Ramos (cell line): ENCODE measurements around the gene IKBKG.

Experiments
- in situ Hi-C: fragments of 300-500 bp; cut with MboI; formaldehyde crosslinking; loops from one replicate; pipeline ENCODE4 v1.14.3; 2022; ENCODE audit warnings: low sequenced_read_pairs; ENCODE audit not compliant: unreplicated experiment

The IKBKG gene

GRCh38 chrX:154525606-154526490 lies 21.6 kb upstream of the IKBKG start:
- in situ Hi-C loops: loop anchor here (25.0 kb wide), 2 partner anchors 114 to 789 kb away; partner anchors contain the start of genes DNASE1L1 and TAFAZZIN

DNA sequence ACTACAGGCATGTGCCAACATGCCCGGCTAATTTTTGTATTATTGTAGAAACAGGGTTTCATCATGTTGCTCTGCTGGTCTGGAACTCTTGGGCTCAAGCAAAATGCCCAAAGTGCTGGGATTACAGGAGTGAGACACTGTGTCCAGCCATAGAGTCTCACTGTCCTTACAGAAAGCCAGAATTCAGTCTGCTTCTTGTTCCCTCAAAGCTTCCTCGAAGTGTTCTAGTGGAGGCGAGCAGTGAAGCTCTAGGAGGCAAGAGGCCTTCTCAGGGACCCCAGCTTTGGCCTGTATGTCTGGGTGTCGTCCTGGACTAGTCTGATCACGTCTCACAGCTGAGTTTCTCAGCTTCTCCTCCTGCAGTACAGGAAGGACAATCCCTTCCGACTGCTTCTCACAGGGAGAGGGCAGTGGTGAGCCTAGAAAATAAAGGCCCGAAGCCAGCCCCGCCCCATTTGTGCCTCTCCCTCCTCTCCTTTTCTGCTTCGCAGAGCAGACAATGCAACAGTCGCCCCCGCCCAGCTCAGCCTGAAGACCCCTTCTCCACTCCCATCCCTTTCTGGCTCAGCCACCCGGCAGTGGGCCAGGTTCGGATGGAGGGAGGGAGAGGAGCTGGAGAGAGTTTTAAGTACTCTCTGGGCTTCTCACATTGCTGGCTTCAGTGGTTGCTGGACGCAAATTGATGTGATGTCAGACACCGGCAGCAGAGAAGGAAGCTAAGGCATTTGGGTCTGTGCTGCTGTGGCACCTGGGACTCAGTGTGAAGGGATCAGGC lies 20.3 kb upstream of the IKBKG start:
- in situ Hi-C loops: loop anchor here (25.0 kb wide), 2 partner anchors 115 to 790 kb away; partner anchors contain the start of genes DNASE1L1 and TAFAZZIN

GRCh38 chrX:154529206-154529612 lies 18.2 kb upstream of the IKBKG start:
- in situ Hi-C loops: loop anchor here (25.0 kb wide), 2 partner anchors 117 to 792 kb away; partner anchors contain the start of genes DNASE1L1 and TAFAZZIN

DNA sequence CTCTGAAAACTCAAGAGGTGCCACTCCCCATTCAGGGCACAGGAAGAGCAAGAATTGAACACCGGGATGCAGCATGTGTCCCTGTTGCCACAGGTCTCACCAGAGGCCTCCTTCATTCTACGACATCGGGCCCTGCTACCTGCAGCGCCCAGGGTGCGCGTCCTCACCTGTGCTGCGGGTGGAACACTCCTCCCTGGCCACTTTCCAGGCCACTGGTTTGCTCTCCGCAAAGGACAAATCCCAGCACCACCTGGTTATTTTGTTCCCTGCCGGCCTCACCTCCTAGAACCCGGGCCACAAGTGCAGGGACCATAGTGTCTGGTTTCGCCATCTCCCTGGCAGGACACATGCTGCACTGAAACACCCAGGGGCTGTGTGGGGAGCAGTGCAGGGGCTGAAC lies 17.1 kb upstream of the IKBKG start:
- in situ Hi-C loops: loop anchor here (25.0 kb wide), 2 partner anchors 118 to 793 kb away; partner anchors contain the start of genes DNASE1L1 and TAFAZZIN

- in situ Hi-C loops: loop anchor here (25.0 kb wide), 2 partner anchors 119 to 794 kb away; partner anchors contain the start of genes DNASE1L1 and TAFAZZIN
These were observed 15.8 kb upstream of the IKBKG start for GRCh38 chrX:154531626-154532025.

GRCh38 chrX:154532690-154533089 lies 14.7 kb upstream of the IKBKG start:
- in situ Hi-C loops: loop anchor here (25.0 kb wide), 2 partner anchors 120 to 795 kb away; partner anchors contain the start of genes DNASE1L1 and TAFAZZIN

- in situ Hi-C loops: loop anchor here (25.0 kb wide), 2 partner anchors 122 to 797 kb away; partner anchors contain the start of genes DNASE1L1 and TAFAZZIN
These were observed 12.7 kb upstream of the IKBKG start for GRCh38 chrX:154534526-154535322.

- in situ Hi-C loops: loop anchor here (25.0 kb wide), 2 partner anchors 124 to 799 kb away; partner anchors contain the start of genes DNASE1L1 and TAFAZZIN
These were observed 11.5 kb upstream of the IKBKG start for GRCh38 chrX:154535892-154536291.

- in situ Hi-C loops: loop anchor here (25.0 kb wide), 2 partner anchors 127 to 802 kb away; partner anchors contain the start of genes DNASE1L1 and TAFAZZIN
These were observed 8.3 kb upstream of the IKBKG start for GRCh38 chrX:154539077-154539476.

- in situ Hi-C loops: loop anchor here (25.0 kb wide), 2 partner anchors 128 to 803 kb away; partner anchors contain the start of genes DNASE1L1 and TAFAZZIN
These were observed 7.1 kb upstream of the IKBKG start for GRCh38 chrX:154540365-154540764.

DNA sequence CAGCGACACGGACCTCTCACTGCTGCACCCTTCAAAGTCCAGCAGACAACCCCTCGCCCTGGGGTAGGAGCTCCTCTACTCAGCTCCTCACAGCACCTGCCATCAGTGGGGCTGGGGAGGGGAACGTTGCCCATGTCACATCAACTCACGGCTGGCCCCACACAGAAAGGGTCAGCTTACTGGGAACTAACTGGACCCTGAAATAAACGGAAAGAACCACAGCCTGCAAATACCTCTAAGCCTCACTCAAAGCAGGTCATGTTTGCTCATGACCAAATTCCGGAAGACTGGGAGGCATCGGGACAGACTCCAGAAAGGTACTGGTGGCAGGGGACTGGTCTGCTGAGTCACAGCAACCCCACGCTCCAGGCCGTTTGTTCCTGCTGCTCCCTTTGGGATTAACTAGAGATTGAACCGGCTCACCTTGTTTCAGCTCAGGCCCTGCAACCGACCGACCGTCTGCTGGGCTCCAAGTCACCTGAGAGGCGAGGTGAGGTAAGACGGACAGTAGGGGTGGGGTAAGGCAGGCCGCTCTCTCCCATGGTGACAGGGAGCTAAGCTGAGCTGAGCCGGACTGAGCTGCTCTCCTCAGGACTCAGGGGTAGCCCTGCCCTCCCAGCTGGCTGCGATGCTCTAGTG lies 6.4 kb upstream of the IKBKG start:
- in situ Hi-C loops: loop anchor here (25.0 kb wide), 2 partner anchors 129 to 804 kb away; partner anchors contain the start of genes DNASE1L1 and TAFAZZIN

DNA sequence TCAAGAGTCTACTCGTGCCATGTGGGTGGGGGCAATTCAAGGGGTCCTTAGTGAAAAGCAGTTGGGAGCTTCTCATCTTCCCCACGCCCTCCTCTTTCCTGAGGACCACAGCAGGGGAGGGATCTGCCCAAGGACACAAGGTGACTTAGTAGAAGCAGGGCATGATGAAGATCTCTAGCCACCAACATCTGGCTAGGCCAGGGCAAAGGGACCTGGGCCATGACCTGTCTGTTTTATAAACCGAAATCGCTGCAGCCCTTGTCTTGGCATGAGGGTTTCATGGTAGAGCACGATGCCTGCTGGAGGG lies 5.9 kb upstream of the IKBKG start:
- in situ Hi-C loops: loop anchor here (25.0 kb wide), 2 partner anchors 129 to 804 kb away; partner anchors contain the start of genes DNASE1L1 and TAFAZZIN

DNA sequence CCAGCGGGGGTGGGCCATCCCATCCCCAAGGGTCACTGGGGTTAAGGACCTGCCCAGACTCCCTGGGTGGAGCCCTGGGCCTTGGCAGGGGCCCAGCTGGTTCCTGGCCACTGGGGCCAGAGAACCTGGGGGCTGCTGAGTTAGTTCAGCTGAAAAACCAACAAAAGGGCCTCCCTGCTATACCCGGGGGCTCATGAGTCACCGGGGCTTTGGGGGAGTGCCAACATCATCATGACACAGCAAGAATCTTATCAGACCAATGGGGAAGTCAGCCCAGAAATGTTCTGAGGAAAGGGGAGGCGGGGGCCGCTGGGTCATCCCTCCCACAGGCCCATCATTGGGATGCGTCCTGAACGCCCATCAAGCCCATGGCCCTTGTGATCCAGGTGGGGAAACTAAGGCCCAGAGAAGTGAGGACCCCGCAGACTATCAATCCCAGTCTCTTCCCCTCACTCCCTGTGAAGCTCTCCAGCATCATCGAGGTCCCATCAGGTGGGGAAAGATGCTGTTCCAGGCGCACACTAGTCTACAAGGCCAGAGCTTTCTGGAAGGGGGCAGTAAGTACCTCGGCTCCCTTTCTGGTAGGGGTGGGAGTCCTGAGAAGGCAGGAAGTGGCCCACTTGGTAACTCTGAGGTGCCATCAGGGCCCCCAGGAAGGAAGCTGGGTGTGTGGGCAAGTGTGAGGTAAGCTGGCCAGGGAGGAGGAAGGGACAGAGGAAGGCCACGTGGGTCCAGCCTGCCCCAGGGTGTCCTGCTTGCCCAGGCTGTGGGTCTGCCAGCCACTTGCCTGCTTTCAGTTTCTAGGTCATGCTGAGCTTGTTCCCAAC lies 5.3 kb upstream of the IKBKG start:
- in situ Hi-C loops: loop anchor here (25.0 kb wide), 2 partner anchors 130 to 805 kb away; partner anchors contain the start of genes DNASE1L1 and TAFAZZIN

DNA sequence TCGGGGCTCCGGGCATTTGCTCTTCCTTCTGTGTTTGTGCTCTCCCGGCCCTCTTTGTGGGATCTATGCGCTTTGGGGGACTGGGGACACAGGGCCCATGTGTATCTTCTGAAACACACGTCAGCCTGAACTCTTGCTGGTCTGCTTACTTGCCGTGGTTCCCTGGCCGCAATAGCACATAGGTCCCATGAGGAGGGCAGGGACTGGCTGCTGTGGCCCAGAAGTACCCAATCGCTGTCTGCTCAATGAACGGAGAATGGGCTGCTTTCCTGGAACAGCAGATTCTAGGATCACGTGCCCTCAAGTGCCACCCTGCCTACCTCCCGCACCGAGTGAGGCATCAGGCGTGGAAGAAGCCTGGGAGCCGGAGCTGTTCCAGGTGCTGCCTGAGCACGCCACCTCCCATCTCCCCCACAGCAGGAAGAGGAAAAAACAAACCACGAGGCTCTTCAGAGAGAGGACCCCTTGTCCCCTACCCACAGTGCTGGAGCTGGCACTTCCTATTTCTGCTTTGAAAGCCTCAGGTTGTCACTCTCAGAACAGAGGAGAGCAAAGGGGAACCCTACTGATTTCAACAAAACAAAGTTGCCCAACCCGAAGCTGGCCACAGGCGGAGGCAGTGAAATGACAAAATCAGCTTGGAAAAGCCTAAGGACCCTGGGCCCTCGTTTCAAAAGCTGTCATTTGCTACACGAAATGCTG lies 4.5 kb upstream of the IKBKG start:
- in situ Hi-C loops: loop anchor here (25.0 kb wide), 2 partner anchors 131 to 806 kb away; partner anchors contain the start of genes DNASE1L1 and TAFAZZIN

DNA sequence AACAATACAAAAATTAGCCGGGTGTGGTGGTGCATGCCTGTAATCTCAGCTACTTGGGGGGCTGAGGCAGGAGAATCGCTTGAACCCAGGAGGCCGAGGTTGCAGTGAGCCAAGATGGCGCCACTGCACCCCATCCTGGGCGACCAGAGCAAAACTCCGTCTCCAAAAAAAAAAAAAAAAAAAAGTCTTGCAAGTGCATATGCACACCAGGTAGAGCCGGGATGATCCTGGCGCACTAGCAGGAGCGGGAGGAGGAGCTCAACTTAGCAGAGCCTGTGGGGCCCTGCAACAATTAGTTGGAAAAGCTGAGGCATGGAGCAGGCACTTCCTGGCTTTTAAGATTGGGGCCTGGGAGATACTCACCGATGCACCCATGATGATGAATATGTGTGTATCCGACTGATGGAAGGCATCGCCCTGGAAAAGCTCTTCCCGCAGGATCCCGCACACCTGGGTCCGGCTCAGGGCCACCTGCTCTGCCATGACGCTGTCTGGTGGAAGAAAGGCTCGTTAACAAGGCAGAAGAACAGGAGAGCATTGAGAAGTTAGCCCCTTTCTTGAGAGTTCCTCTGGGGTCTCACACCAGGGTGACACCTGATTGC lies 1.6 kb upstream of the IKBKG start:
- in situ Hi-C loops: loop anchor here (25.0 kb wide), 2 partner anchors 133 to 808 kb away; partner anchors contain the start of genes DNASE1L1 and TAFAZZIN

DNA sequence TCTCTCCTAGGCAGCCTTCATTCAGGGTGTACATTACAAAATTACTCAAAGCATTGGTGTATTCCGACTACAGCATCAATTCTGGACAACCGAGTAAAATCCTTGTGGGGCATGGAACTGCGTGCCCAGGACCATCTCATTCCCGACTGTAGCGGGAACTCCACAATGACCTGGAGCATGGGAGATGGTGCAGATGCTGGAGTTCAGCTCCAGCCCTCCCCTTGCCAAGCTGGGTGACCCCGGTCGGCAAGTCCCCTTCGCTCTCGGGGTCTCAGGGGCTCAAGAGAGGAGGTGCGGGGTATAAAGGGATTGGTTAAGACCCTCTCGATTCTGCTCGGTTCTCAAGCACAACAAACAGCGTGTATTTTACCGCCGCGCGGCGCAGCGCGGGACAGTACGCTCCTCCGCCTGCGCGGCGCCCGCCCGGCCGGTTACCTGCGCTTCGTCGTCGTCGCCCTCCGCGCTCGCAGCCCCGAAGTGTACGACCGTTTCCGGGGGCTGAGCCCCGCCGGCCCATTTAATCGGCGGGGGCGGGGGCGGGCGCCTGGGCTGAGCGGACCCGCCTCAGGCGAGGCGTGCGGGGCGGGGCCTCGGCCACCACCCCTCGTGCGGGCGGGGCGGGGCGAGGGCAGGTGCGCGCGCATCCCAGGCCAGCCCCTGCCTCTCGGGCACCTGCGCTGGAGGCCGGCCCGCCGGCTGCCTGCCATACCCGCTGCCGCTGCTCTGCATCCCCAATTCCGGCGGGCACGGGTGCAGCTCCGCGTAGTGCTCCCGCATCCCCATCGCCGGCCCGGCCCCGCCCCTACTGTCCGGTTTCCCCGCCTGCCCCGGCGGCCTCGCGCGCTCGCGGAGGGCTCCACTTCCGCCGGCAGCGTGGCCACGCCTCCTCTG lies 821 bp upstream of the IKBKG start, which contains the start of gene G6PD:
Gene G6PD, minus strand, starts transcription at position 493 of the 891 bp plus-strand sequence. CDS start 691 bp downstream, outside the sequence.
- in situ Hi-C loops: loop anchor here (25.0 kb wide), 2 partner anchors 134 to 809 kb away; partner anchors contain the start of genes DNASE1L1 and TAFAZZIN
